Neural cell (in vitro differentiated cells): ENCODE data around the gene CNNM1. TPM values are rescaled to one million over a fixed set of nuclear protein-coding genes. Genes with fewer than 3 reads are reported as not detected.

Experiments used
- H2AFZ ChIP-seq: fragments of 200-600, 300-800 bp; sonication (generic), shearing (Covaris generic); 2 replicates; pipeline ENCODE4 v1.6.0; 2014; ENCODE audit warnings: low read depth, mild to moderate bottlenecking, antibody characterized with exemption, low read length, moderate library complexity
- H3F3A ChIP-seq: fragments of 200-600 bp; shearing (Covaris generic); 2 replicates; pipeline ENCODE4 v1.6.1; 2016; ENCODE audit warnings: mild to moderate bottlenecking, moderate library complexity, mixed read lengths, antibody characterized with exemption, low read length; ENCODE audit not compliant: insufficient read depth, poor library complexity, severe bottlenecking
- H3K27ac ChIP-seq: fragments of 200-600, 300-800 bp; sonication (generic), shearing (Covaris generic); 2 replicates; pipeline ENCODE4 v1.5.1; 2014; ENCODE audit warnings: mild to moderate bottlenecking, low read length, moderate library complexity
- H3K27me3 ChIP-seq: fragments of 300-800, 200-600 bp; sonication (generic), shearing (Covaris generic); 2 replicates; pipeline ENCODE4 v1.6.0; 2014; ENCODE audit warnings: mild to moderate bottlenecking, low read depth, low read length, moderate library complexity; ENCODE audit not compliant: insufficient read depth
- H3K36me3 ChIP-seq: fragments of 300-800, 200-600 bp; sonication (generic), shearing (Covaris generic); 2 replicates; pipeline ENCODE4 v1.5.1; 2014; ENCODE audit warnings: mild to moderate bottlenecking, antibody characterized with exemption, low read length, moderate library complexity; ENCODE audit not compliant: insufficient read depth
- H3K4me2 ChIP-seq: fragments of 300-800, 200-600 bp; sonication (generic), shearing (Covaris generic); 2 replicates; pipeline ENCODE4 v1.6.0; 2014; ENCODE audit warnings: mild to moderate bottlenecking, low read length
- H3K4me3 ChIP-seq: fragments of 300-800, 200-600 bp; sonication (generic), shearing (Covaris generic); 2 replicates; pipeline ENCODE4 v1.5.1; 2014; ENCODE audit warnings: mild to moderate bottlenecking, low read length, moderate library complexity
- H3K79me2 ChIP-seq: fragments of 200-600 bp; shearing (Covaris generic); replicated peaks from 2 replicates; pipeline ENCODE4 v1.6.0; 2014; ENCODE audit warnings: mild to moderate bottlenecking, low read length, moderate library complexity; ENCODE audit not compliant: insufficient read depth
- H3K9ac ChIP-seq: fragments of 300-800, 200-600 bp; sonication (generic), shearing (Covaris generic); 2 replicates; pipeline ENCODE4 v1.6.1; 2016; ENCODE audit warnings: mild to moderate bottlenecking, low read length, mixed read lengths
- H3K9me2 ChIP-seq: fragments of 200-600 bp; shearing (Covaris generic); 2 replicates; pipeline ENCODE4 v1.6.1; 2016; ENCODE audit warnings: mild to moderate bottlenecking, low read length, mixed read lengths; ENCODE audit not compliant: insufficient read depth
- H3K9me3 ChIP-seq: fragments of 200-600, 300-800 bp; sonication (generic), shearing (Covaris generic); 2 replicates; pipeline ENCODE4 v1.6.1; 2016; ENCODE audit warnings: mild to moderate bottlenecking, mixed run types, low read length, moderate library complexity, mixed read lengths
- H4K20me1 ChIP-seq: fragments of 200-600 bp; shearing (Covaris generic); 2 replicates; pipeline ENCODE4 v1.6.1; 2016; ENCODE audit warnings: mild to moderate bottlenecking, mixed run types; ENCODE audit not compliant: insufficient read depth
- EP300 ChIP-seq: fragments of 450-650 bp; conservative IDR thresholded peaks from 2 replicates; pipeline ENCODE4 v1.6.1; 2014; ENCODE audit warnings: antibody characterized with exemption, mild to moderate bottlenecking, moderate library complexity; ENCODE audit not compliant: poor library complexity, severe bottlenecking
- EZH2 ChIP-seq: fragments of 200-600, 300-800 bp; shearing (Covaris generic), sonication (generic); IDR thresholded peaks from 2 replicates; pipeline ENCODE4 v1.6.1; 2014; ENCODE audit warnings: antibody characterized with exemption, low read length, borderline replicate concordance, mild to moderate bottlenecking; ENCODE audit not compliant: insufficient read depth, poor library complexity, severe bottlenecking
- MXI1 ChIP-seq: fragments of 450-650 bp; conservative IDR thresholded peaks from 2 replicates; pipeline ENCODE4 v1.6.1; 2014; ENCODE audit warnings: antibody characterized with exemption, mild to moderate bottlenecking; ENCODE audit not compliant: poor library complexity, severe bottlenecking
- POLR2AphosphoS5 ChIP-seq: IDR thresholded peaks from 2 replicates; pipeline ENCODE4 v1.6.1; 2012
- RAD21 ChIP-seq: fragments of 450-650 bp; conservative IDR thresholded peaks from 2 replicates; pipeline ENCODE4 v1.6.1; 2014; ENCODE audit warnings: antibody characterized with exemption, mild to moderate bottlenecking, moderate library complexity
- SMC3 ChIP-seq: fragments of 450-650 bp; conservative IDR thresholded peaks from 2 replicates; pipeline ENCODE4 v1.6.1; 2014; ENCODE audit warnings: antibody characterized with exemption, mild to moderate bottlenecking, moderate library complexity; ENCODE audit not compliant: poor library complexity
- TAF1 ChIP-seq: IDR thresholded peaks from 2 replicates; pipeline ENCODE4 v1.6.1; 2012; ENCODE audit warnings: low read depth
- polyA plus RNA-seq: library from polyadenylated mRNA; depleted of rRNA; stranded (reverse); fragments of >200 nt; gene quantifications from 2 replicates; pipeline ENCODE4 v1.2.3, GENCODE V29; 2014
- TF ChIP-seq, protein P1 (sequence below): fragments of 450-650 bp; IDR thresholded peaks from 2 replicates; pipeline ENCODE4 v1.5.1; 2014; ENCODE audit warnings: antibody characterized with exemption, mild to moderate bottlenecking, moderate library complexity; ENCODE audit not compliant: poor library complexity, severe bottlenecking
- TF ChIP-seq, protein P2 (sequence below): IDR thresholded peaks from 2 replicates; pipeline ENCODE4 v1.6.1; 2012; ENCODE audit warnings: borderline replicate concordance

Gene CNNM1
- polyA plus RNA-seq, 1 donor from 2014 or later: 1.5 TPM

DNA sequence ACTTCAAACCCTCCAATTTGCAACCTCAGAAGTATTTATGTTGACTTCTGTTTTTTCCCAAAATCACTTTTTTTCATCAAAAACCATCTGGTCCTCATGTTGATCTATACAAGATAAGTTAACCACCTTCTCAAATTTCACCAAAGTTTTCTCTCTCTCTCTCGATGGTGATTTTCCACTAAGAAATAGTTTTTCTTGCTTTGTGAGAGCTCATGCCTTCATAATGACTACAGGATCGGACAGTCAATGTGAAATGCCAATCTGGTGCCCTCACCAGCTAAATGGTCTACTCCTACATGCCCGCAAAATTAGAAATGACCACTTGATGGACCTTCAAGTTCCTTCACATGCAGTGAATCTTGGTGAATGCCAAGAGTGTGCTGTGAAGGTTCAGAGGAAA is 40.4 kb downstream of the CNNM1 start:
- Histone ChIP-seq H3K36me3 (no peaks in the 10 kb centered on the region), H3K79me2 (no peaks in the 10 kb centered on the region), H3F3A (no peaks in the 10 kb centered on the region), H3K9me2 (no peaks in the 10 kb centered on the region), H3K27me3 (no peaks in the 10 kb centered on the region), H3K4me3 (no peak overlapping the region), H3K4me2 (no peak overlapping the region), H4K20me1 (no peaks in the 10 kb centered on the region), H3K27ac (no peak overlapping the region), H3K9me3 (no peaks in the 10 kb centered on the region), H2AFZ (no peak overlapping the region), H3K9ac (no peak overlapping the region)
- TF ChIP-seq POLR2AphosphoS5 (no peak), SMC3 (no peak), RAD21 (no peak)
- TF ChIP-seq, protein P1, sequence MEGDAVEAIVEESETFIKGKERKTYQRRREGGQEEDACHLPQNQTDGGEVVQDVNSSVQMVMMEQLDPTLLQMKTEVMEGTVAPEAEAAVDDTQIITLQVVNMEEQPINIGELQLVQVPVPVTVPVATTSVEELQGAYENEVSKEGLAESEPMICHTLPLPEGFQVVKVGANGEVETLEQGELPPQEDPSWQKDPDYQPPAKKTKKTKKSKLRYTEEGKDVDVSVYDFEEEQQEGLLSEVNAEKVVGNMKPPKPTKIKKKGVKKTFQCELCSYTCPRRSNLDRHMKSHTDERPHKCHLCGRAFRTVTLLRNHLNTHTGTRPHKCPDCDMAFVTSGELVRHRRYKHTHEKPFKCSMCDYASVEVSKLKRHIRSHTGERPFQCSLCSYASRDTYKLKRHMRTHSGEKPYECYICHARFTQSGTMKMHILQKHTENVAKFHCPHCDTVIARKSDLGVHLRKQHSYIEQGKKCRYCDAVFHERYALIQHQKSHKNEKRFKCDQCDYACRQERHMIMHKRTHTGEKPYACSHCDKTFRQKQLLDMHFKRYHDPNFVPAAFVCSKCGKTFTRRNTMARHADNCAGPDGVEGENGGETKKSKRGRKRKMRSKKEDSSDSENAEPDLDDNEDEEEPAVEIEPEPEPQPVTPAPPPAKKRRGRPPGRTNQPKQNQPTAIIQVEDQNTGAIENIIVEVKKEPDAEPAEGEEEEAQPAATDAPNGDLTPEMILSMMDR: no peak

DNA sequence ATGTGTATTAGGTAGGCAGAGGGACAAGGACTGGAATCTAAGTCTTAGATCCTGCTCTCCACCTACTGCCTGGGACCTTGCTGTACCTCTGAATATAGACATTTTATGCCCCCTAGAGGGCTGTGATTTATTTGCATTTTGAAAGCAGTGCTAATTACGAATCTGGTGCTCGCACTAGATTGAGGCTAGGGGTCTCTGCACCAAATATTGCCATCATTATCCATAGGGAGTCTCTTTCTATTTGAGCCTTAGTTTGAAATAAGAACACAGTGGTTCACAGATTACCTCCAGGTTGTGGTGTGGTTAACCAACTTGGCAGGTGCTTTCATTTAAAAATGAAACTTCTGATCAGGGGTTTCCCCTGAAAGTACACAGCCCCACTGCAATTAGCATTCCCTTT is 41.8 kb downstream of the CNNM1 start:
- Histone ChIP-seq H3K4me3 (no peak overlapping the region), H3K9me3 (no peaks in the 10 kb centered on the region)

More for the DNA sequence above, 41.8 kb downstream of the CNNM1 start:
- H3K9me2 ChIP-seq: no peaks in the 10 kb centered on the region
- H3F3A ChIP-seq: no peaks in the 10 kb centered on the region
- H3K27ac ChIP-seq: no peak overlapping the region
- no peaks in the 10 kb centered on the region for H3K27me3 ChIP-seq
- H3K79me2 ChIP-seq: no peaks in the 10 kb centered on the region
- H3K4me2 ChIP-seq: no peak overlapping the region
- no peak overlapping the region for H2AFZ ChIP-seq
- H3K36me3 ChIP-seq: no peaks in the 10 kb centered on the region
- no peaks in the 10 kb centered on the region for H4K20me1 ChIP-seq
- TF ChIP-seq TAF1: no peak
- TF ChIP-seq EZH2: no peak
- TF ChIP-seq SMC3: no peak
- TF ChIP-seq, protein P2, sequence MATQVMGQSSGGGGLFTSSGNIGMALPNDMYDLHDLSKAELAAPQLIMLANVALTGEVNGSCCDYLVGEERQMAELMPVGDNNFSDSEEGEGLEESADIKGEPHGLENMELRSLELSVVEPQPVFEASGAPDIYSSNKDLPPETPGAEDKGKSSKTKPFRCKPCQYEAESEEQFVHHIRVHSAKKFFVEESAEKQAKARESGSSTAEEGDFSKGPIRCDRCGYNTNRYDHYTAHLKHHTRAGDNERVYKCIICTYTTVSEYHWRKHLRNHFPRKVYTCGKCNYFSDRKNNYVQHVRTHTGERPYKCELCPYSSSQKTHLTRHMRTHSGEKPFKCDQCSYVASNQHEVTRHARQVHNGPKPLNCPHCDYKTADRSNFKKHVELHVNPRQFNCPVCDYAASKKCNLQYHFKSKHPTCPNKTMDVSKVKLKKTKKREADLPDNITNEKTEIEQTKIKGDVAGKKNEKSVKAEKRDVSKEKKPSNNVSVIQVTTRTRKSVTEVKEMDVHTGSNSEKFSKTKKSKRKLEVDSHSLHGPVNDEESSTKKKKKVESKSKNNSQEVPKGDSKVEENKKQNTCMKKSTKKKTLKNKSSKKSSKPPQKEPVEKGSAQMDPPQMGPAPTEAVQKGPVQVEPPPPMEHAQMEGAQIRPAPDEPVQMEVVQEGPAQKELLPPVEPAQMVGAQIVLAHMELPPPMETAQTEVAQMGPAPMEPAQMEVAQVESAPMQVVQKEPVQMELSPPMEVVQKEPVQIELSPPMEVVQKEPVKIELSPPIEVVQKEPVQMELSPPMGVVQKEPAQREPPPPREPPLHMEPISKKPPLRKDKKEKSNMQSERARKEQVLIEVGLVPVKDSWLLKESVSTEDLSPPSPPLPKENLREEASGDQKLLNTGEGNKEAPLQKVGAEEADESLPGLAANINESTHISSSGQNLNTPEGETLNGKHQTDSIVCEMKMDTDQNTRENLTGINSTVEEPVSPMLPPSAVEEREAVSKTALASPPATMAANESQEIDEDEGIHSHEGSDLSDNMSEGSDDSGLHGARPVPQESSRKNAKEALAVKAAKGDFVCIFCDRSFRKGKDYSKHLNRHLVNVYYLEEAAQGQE: no peak
- TF ChIP-seq POLR2AphosphoS5: no peak
- no peak for TF ChIP-seq MXI1
- no peak for TF ChIP-seq EP300
- peak; percentile 38 for TF ChIP-seq RAD21
- TF ChIP-seq, protein P1: peak; percentile 40
- H3K9ac ChIP-seq: no peak overlapping the region
